Breast epithelium (tissue), 4 donors: ENCODE data around the gene ITPR1. TPM values are rescaled to one million over a fixed set of nuclear protein-coding genes. Genes with fewer than 3 reads are reported as not detected.

ENCODE experiments used
- DNase-seq, 2 donors: peaks; one replicate each; pipeline ENCODE4 v3.0.0-alpha.2; 2019; ENCODE audit warnings: low spot score in 2 of 2
- H3K27ac ChIP-seq, 2 donors: fragments of 200-600 bp; sonication (generic) in 1 of 2; one replicate each; pipeline ENCODE4 v1.5.1; 2016 to 2019; ENCODE audit warnings: mild to moderate bottlenecking in 1 of 2
- H3K27me3 ChIP-seq, 2 donors: fragments of 200-600 bp; sonication (generic) in 1 of 2; one replicate each; pipeline versions ENCODE4 v1.5.1 to v1.6.0; 2017 to 2019; ENCODE audit warnings: control low read depth in 1 of 2, mild to moderate bottlenecking in 1 of 2
- H3K36me3 ChIP-seq: fragments of 200-600 bp; one replicate; pipeline ENCODE4 v1.5.1; 2019
- H3K4me1 ChIP-seq, 2 donors: fragments of 200-600 bp; sonication (generic); one replicate each; pipeline ENCODE4 v1.5.1; 2016 to 2019; ENCODE audit warnings: control low read depth in 1 of 2
- H3K4me3 ChIP-seq, 3 donors: fragments of 200-600 bp; sonication (generic); 1 replicate in 2 of 3; 2 replicates in 1 of 3; pipeline ENCODE4 v1.5.1; 2016 to 2019; ENCODE audit warnings: mild to moderate bottlenecking in 3 of 3, moderate library complexity in 2 of 3
- H3K9me3 ChIP-seq, 2 donors: fragments of 200-600 bp; sonication (generic) in 1 of 2; one replicate each; pipeline ENCODE4 v1.5.1; 2016 to 2019; ENCODE audit warnings: control low read depth in 1 of 2
- POLR2A ChIP-seq: fragments of 450-650 bp; IDR thresholded peaks from one replicate; pipeline ENCODE4 v1.6.1; 2016; ENCODE audit warnings: antibody characterized with exemption, mild to moderate bottlenecking, moderate library complexity
- POLR2AphosphoS5 ChIP-seq, 3 donors: sonication (generic); formaldehyde crosslinking; IDR thresholded peaks; one replicate each; pipeline ENCODE4 v1.6.1; 2017; ENCODE audit warnings: antibody characterized with exemption in 3 of 3
- intact Hi-C: fragments of 100-400 bp; cut with DNase I; formaldehyde crosslinking; loops from one replicate; pipeline ENCODE4 v1.15.1; 2023; ENCODE audit warnings: low total_unique reads
- total RNA-seq, 3 donors: library from RNA; depleted of rRNA; stranded (reverse); fragments of >200 nt; gene quantifications; one replicate each; pipeline ENCODE4 v1.1.0, GENCODE V29; 2016
- TF ChIP-seq, protein P1 (sequence below), 3 donors: fragments of 450-650 bp; IDR thresholded peaks; one replicate each; pipeline ENCODE4 v1.5.1; 2016 to 2017; ENCODE audit warnings: antibody characterized with exemption in 3 of 3, mild to moderate bottlenecking in 3 of 3, moderate library complexity in 3 of 3

ITPR1 gene
- total RNA-seq, 3 donors from 2014 or later = 53.8 to 227 (median 174) TPM

- no peak overlapping the region for H3K4me3 ChIP-seq
- DNase-seq = no peak
- H3K9me3 ChIP-seq = no peaks in the 10 kb centered on the region
- intact Hi-C loops = no loop called here
- peaks cover 0 to 10% of the 10 kb centered on the region in 2 donors for H3K4me1 ChIP-seq
- H3K27me3 ChIP-seq = no peaks in the 10 kb centered on the region
- H3K27ac ChIP-seq = no peak overlapping the region
- TF ChIP-seq, protein P1, sequence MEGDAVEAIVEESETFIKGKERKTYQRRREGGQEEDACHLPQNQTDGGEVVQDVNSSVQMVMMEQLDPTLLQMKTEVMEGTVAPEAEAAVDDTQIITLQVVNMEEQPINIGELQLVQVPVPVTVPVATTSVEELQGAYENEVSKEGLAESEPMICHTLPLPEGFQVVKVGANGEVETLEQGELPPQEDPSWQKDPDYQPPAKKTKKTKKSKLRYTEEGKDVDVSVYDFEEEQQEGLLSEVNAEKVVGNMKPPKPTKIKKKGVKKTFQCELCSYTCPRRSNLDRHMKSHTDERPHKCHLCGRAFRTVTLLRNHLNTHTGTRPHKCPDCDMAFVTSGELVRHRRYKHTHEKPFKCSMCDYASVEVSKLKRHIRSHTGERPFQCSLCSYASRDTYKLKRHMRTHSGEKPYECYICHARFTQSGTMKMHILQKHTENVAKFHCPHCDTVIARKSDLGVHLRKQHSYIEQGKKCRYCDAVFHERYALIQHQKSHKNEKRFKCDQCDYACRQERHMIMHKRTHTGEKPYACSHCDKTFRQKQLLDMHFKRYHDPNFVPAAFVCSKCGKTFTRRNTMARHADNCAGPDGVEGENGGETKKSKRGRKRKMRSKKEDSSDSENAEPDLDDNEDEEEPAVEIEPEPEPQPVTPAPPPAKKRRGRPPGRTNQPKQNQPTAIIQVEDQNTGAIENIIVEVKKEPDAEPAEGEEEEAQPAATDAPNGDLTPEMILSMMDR (IDR thresholded peaks at IDR 0.05) = no peak
- TF ChIP-seq POLR2AphosphoS5 (IDR thresholded peaks at IDR 0.05) (no peak), POLR2A (no peak)
- no peaks in the 10 kb centered on the region for H3K36me3 ChIP-seq
Measured at GRCh38 chr3:4829031-4829394, 335.9 kb downstream of the ITPR1 start.

DNA sequence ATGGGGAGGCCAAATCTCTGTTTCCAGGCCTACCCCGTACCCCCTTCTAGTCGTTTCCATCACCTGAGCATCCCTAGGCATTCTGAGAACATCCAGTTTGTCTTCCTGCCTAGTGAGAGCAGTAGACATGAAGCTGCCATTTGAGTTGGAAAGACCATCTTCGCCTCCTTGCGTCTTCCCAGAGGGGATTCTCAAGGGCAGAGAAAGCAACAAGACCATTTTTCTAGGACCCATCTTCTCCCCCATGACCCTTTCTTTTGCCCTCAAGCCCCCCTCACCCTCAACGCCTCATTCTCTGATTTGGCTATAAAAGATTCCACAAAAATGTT, 337.4 kb downstream of the ITPR1 start:
- no peak for DNase-seq
- H3K4me3 ChIP-seq = no peak overlapping the region
- no peaks in the 10 kb centered on the region for H3K27me3 ChIP-seq
- no peak for TF ChIP-seq POLR2A
- no peaks in the 10 kb centered on the region for H3K9me3 ChIP-seq
- intact Hi-C loops = no loop called here
- H3K4me1 ChIP-seq = peaks cover 0 to 8% of the 10 kb centered on the region in 2 donors
- peak overlapping the region; percentile 79 to 86 for H3K27ac ChIP-seq
- no peaks in the 10 kb centered on the region for H3K36me3 ChIP-seq

GRCh38 chr3:4831580-4831950, 338.4 kb downstream of the ITPR1 start:
- no peak for TF ChIP-seq POLR2AphosphoS5 (IDR thresholded peaks at IDR 0.05)
- no peak for TF ChIP-seq POLR2A
- TF ChIP-seq, protein P1 (IDR thresholded peaks at IDR 0.05) = no peak
- intact Hi-C loops = no loop called here
- DNase-seq = no peak
- Histone ChIP-seq H3K27me3 (no peaks in the 10 kb centered on the region), H3K27ac (peak overlapping the region; percentile 79 to 86), H3K36me3 (no peaks in the 10 kb centered on the region), H3K9me3 (no peaks in the 10 kb centered on the region), H3K4me3 (no peak overlapping the region), H3K4me1 (peaks cover 0 to 6% of the 10 kb centered on the region in 2 donors)

- DNase-seq = no peak
- Histone ChIP-seq H3K9me3 (no peaks in the 10 kb centered on the region), H3K4me1 (peaks cover 0 to 6% of the 10 kb centered on the region in 2 donors), H3K4me3 (no peak overlapping the region), H3K27ac (peak overlapping the region in 1 of 2 donors; percentile 3), H3K27me3 (no peaks in the 10 kb centered on the region), H3K36me3 (no peaks in the 10 kb centered on the region)
- intact Hi-C loops = no loop called here
- TF ChIP-seq, protein P1 (IDR thresholded peaks at IDR 0.05) = no peak
- TF ChIP-seq POLR2AphosphoS5 (IDR thresholded peaks at IDR 0.05) (no peak), POLR2A (no peak)
Measured at GRCh38 chr3:4833471-4833870, 340.3 kb downstream of the ITPR1 start.

DNA sequence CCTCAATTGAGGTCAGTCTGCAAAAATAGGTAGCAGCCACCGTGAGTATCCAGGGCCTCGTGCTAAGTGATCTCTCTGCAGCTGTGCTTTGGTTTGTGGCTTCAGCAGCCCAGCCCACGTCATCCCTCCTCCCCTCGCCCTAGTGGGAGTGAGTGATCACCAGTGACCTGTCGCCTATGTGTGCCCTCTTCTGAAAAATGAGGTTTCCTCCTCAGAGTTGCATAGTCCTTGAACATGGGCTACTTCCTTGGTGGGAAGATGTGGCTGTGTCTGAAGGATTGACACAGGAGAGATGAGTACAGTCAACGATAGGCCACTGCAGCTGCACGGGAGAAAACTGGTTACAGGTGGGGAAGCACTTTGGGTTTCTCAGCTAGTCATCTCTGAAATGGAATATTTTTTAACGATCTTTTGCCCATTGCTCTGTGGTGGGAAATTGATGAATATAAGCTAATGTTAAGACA, 341.3 kb downstream of the ITPR1 start:
- TF ChIP-seq, protein P1 (IDR thresholded peaks at IDR 0.05) = no peak
- no peak for TF ChIP-seq POLR2A
- no peak for TF ChIP-seq POLR2AphosphoS5 (IDR thresholded peaks at IDR 0.05)
- Histone ChIP-seq H3K36me3 (no peaks in the 10 kb centered on the region), H3K9me3 (no peaks in the 10 kb centered on the region), H3K27me3 (no peaks in the 10 kb centered on the region), H3K4me3 (no peak overlapping the region), H3K4me1 (peaks cover 0 to 6% of the 10 kb centered on the region in 2 donors), H3K27ac (no peak overlapping the region)
- intact Hi-C loops = no loop called here
- no peak for DNase-seq

GRCh38 chr3:4835616-4836043, 342.5 kb downstream of the ITPR1 start:
- H3K4me1 ChIP-seq = peaks cover 0 to 6% of the 10 kb centered on the region in 2 donors
- no peaks in the 10 kb centered on the region for H3K9me3 ChIP-seq
- H3K36me3 ChIP-seq = no peaks in the 10 kb centered on the region
- DNase-seq = no peak
- H3K27ac ChIP-seq = no peak overlapping the region
- intact Hi-C loops = no loop called here
- no peaks in the 10 kb centered on the region for H3K27me3 ChIP-seq
- no peak overlapping the region for H3K4me3 ChIP-seq
- TF ChIP-seq, protein P1 (IDR thresholded peaks at IDR 0.05) = no peak
- TF ChIP-seq POLR2AphosphoS5 (IDR thresholded peaks at IDR 0.05) = no peak
- no peak for TF ChIP-seq POLR2A
